ENCODE results near the gene PHOSPHO1. TPM values are rescaled to one million over a fixed set of nuclear protein-coding genes. Genes with fewer than 3 reads are reported as not detected.

The PHOSPHO1 gene
- total RNA-seq, 4 donors from 2014 or later: 1.0 to 3.7 (median 2.1) TPM; not detected in 1

GRCh38 chr17:49196520-49196919 lies 34.1 kb downstream of the PHOSPHO1 start:
- H3K27ac ChIP-seq: no peak overlapping the region
- intact Hi-C loops (cut with DNase I; ENCODE audit: low total_unique reads): no loop called here
- DNase-seq: no peak

GRCh38 chr17:49195751-49196150 lies 34.8 kb downstream of the PHOSPHO1 start:
- TF ChIP-seq POLR2A (IDR thresholded peaks at IDR 0.05) (no peak), CTCF (IDR thresholded peaks at IDR 0.05 in 4 of 5, conservative IDR thresholded peaks at IDR 0.05 in 1 of 5) (no peak)
- Histone ChIP-seq H3K9me3 (no peaks in the 10 kb centered on the region), H3K27me3 (no peaks in the 10 kb centered on the region), H3K4me3 (no peak overlapping the region), H3K4me1 (peaks cover 0 to 3% of the 10 kb centered on the region in 2 donors), H3K27ac (no peak overlapping the region), H3K36me3 (no peaks in the 10 kb centered on the region)
- in situ Hi-C loops (cut with MboI; ENCODE audit: low sequenced_read_pairs in 4 of 4): loop anchor here in 1 of 4 donors (25.0 kb wide), 1 partner anchor 217 kb away; the partner anchor contains the start of gene PHB1
- DNase-seq (no peak), ATAC-seq (no peak)
- intact Hi-C loops (cut with DNase I; ENCODE audit: low total_unique reads): no loop called here

More at GRCh38 chr17:49196520-49196919, 34.1 kb downstream of the PHOSPHO1 start:
- H3K4me1 ChIP-seq: peaks cover 0 to under 1% of the 10 kb centered on the region in 2 donors
- ATAC-seq: no peak
- H3K27me3 ChIP-seq: no peaks in the 10 kb centered on the region
- TF ChIP-seq POLR2A (IDR thresholded peaks at IDR 0.05): no peak
- TF ChIP-seq CTCF (IDR thresholded peaks at IDR 0.05 in 4 of 5, conservative IDR thresholded peaks at IDR 0.05 in 1 of 5): no peak
- in situ Hi-C loops (cut with MboI; ENCODE audit: low sequenced_read_pairs in 4 of 4): loop anchor here in 1 of 4 donors (25.0 kb wide), 1 partner anchor 216 kb away; the partner anchor contains the start of gene PHB1
- H3K4me3 ChIP-seq: no peak overlapping the region
- no peaks in the 10 kb centered on the region for H3K9me3 ChIP-seq
- H3K36me3 ChIP-seq: no peaks in the 10 kb centered on the region

GRCh38 chr17:49194297-49194607 lies 36.3 kb downstream of the PHOSPHO1 start:
- Histone ChIP-seq H3K4me3 (no peak overlapping the region), H3K27ac (no peak overlapping the region), H3K9me3 (no peaks in the 10 kb centered on the region), H3K36me3 (no peaks in the 10 kb centered on the region), H3K27me3 (no peaks in the 10 kb centered on the region), H3K4me1 (peaks cover 0 to 3% of the 10 kb centered on the region in 2 donors)
- no peak for ATAC-seq
- TF ChIP-seq CTCF (IDR thresholded peaks at IDR 0.05 in 4 of 5, conservative IDR thresholded peaks at IDR 0.05 in 1 of 5): no peak
- TF ChIP-seq POLR2A (IDR thresholded peaks at IDR 0.05): no peak
- no peak for DNase-seq
- in situ Hi-C loops (cut with MboI; ENCODE audit: low sequenced_read_pairs in 4 of 4): loop anchor here in 1 of 4 donors (25.0 kb wide), 1 partner anchor 218 kb away; the partner anchor contains the start of gene PHB1
- intact Hi-C loops (cut with DNase I; ENCODE audit: low total_unique reads): loop anchor here (5.0 kb wide), 4 partner anchors 362 to 1513 kb away; partner anchors contain the start of genes ANKRD40, CALCOCO2, SP2 and SPOP

- ATAC-seq (no peak), DNase-seq (peak in 1 of 2 donors; percentile 31)
- Histone ChIP-seq H3K27me3 (no peaks in the 10 kb centered on the region), H3K27ac (peak overlapping the region; percentile 93 to 99 (median 97)), H3K4me1 (peaks cover 0 to 3% of the 10 kb centered on the region in 2 donors), H3K9me3 (no peaks in the 10 kb centered on the region), H3K4me3 (peak overlapping the region; percentile 68 to 92 (median 86)), H3K36me3 (no peaks in the 10 kb centered on the region)
- in situ Hi-C loops (cut with MboI; ENCODE audit: low sequenced_read_pairs in 4 of 4) (loop anchor here in 1 of 4 donors (25.0 kb wide), 1 partner anchor 219 kb away; the partner anchor contains the start of gene PHB1), intact Hi-C loops (cut with DNase I; ENCODE audit: low total_unique reads) (loop anchor here (2.0 to 5.0 kb wide), 5 partner anchors 37 to 1514 kb away; partner anchors contain the start of genes ANKRD40, CALCOCO2, PHOSPHO1 and SP2)
- TF ChIP-seq CTCF (IDR thresholded peaks at IDR 0.05 in 4 of 5, conservative IDR thresholded peaks at IDR 0.05 in 1 of 5): no peak
Measured at GRCh38 chr17:49193513-49194296, 36.9 kb downstream of the PHOSPHO1 start.

Data from gastrocnemius medialis (tissue), 4 donors.